Stimulated activated CD8-positive, alpha-beta memory T cell treated with anti-CD3 and anti-CD28 coated beads, Interleukin-2, amount 100 ng/mL, for 1 hour (primary cell): Measurements from ENCODE around the gene AMDHD2.
"Not testable (repeated sequence)": the region's sequence is repeated elsewhere in the genome, so short reads cannot be mapped to it uniquely, and the experiment has no call there.

Experiments used
- DNase-seq, 2 donors: peaks; one replicate each; pipeline ENCODE4 v3.0.0-alpha.2; 2020; ENCODE audit warnings: low read depth in 2 of 2

The AMDHD2 gene

GRCh38 chr16:2572704-2573103, 52.5 kb downstream of the AMDHD2 start:
- not testable (repeated sequence) for DNase-seq

GRCh38 chr16:2575839-2576238, 55.7 kb downstream of the AMDHD2 start:
- DNase-seq, result not testable (repeated sequence)

GRCh38 chr16:2577044-2577443, 56.9 kb downstream of the AMDHD2 start:
- not testable (repeated sequence) for DNase-seq

- DNase-seq, result not testable (repeated sequence)
These were observed 58.7 kb downstream of the AMDHD2 start for GRCh38 chr16:2578905-2579304.

- not testable (repeated sequence) for DNase-seq
These were observed 60.0 kb downstream of the AMDHD2 start for GRCh38 chr16:2580143-2580542.

- not testable (repeated sequence) for DNase-seq
These were observed 60.6 kb downstream of the AMDHD2 start for GRCh38 chr16:2580818-2581217.
